IPS-15b (cell line): ENCODE results near the gene DCUN1D3.

Source experiments
- H3K27me3 ChIP-seq: one replicate; pipeline ENCODE4 v1.6.1; 2013; ENCODE audit warnings: low read length; ENCODE audit not compliant: control insufficient read depth, insufficient read depth
- H3K36me3 ChIP-seq: one replicate; pipeline ENCODE4 v1.6.1; 2013; ENCODE audit warnings: low read length; ENCODE audit not compliant: control insufficient read depth, insufficient read depth
- H3K4me1 ChIP-seq: one replicate; pipeline ENCODE4 v1.6.1; 2013; ENCODE audit warnings: mild to moderate bottlenecking, low read length; ENCODE audit not compliant: control insufficient read depth, insufficient read depth
- H3K4me3 ChIP-seq: one replicate; pipeline ENCODE4 v1.5.1; 2013; ENCODE audit warnings: low read depth, low read length
- H3K9ac ChIP-seq: one replicate; pipeline ENCODE4 v1.6.1; 2013; ENCODE audit warnings: low read depth, mild to moderate bottlenecking, low read length
- H3K9me3 ChIP-seq: one replicate; pipeline ENCODE4 v1.6.1; 2013; ENCODE audit warnings: mild to moderate bottlenecking, low read length; ENCODE audit not compliant: control insufficient read depth, insufficient read depth

DCUN1D3 gene

DNA sequence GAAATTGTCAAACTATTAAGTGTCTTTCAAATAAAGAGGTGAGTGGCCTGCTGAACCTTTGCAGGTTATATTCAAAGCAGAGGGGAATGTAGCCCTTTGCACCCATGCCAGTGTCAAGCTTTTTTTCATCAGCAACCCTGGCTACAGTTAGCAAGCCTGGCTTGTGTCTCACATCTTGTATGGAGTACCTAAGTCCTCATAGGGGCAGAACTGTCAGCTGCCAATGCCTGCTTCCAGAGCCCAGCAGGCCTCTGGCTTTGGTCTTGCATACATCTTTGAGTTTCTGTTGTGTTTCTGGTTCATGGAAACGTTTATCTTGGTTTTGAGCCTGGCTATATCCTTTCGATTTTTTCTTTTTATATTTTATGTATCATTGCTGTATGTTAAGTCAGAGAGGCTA lies 67.1 kb downstream of the DCUN1D3 start:
- H3K4me3 ChIP-seq, result no peak overlapping the region
- H3K9ac ChIP-seq, result no peak overlapping the region
- H3K4me1 ChIP-seq, result no peaks in the 10 kb centered on the region
- no peaks in the 10 kb centered on the region for H3K36me3 ChIP-seq
- no peaks in the 10 kb centered on the region for H3K9me3 ChIP-seq
- H3K27me3 ChIP-seq, result no peaks in the 10 kb centered on the region

DNA sequence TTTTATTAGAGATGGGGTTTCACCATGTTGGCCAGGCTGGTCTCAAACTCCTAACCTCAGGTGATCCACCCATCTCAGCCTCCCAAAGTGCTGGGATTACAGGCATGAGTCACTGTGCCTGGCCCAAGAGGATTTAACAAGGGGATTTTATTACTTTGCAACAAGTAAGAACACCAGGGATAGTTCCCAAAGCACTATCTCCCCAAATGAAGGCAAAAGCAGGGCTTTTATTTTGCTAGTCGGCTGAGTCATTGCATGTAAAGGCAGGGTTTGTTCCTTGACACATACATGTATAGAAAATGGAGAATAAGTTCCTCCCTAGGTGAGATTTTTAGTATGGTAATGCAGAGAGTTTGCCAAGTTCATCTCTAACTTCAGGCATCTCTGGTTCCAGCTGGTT lies 69.8 kb downstream of the DCUN1D3 start:
- Histone ChIP-seq H3K4me3 (no peak overlapping the region), H3K27me3 (no peaks in the 10 kb centered on the region), H3K4me1 (no peaks in the 10 kb centered on the region), H3K9me3 (no peaks in the 10 kb centered on the region), H3K9ac (no peak overlapping the region), H3K36me3 (no peaks in the 10 kb centered on the region)

DNA sequence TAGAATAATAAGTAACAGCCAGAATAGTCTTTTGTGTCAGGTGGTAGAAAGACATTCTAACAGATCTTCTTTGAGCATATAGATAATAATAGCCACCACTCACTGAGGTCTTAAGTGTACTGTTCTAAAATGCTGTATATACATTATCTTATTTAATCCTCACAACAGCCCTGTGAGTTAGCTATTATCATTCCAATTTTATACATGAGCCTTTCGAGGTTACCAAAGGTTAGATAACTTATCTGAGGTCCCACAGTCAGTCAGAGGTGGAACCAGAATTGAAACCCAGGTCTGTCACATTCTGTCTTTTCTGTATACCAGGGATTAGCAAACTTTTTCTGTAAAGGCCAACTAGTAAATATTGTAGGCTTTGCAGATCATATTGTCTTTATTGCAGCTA lies 70.6 kb downstream of the DCUN1D3 start:
- Histone ChIP-seq H3K4me1 (no peaks in the 10 kb centered on the region), H3K36me3 (no peaks in the 10 kb centered on the region), H3K27me3 (no peaks in the 10 kb centered on the region), H3K9me3 (no peaks in the 10 kb centered on the region), H3K9ac (no peak overlapping the region), H3K4me3 (no peak overlapping the region)

DNA sequence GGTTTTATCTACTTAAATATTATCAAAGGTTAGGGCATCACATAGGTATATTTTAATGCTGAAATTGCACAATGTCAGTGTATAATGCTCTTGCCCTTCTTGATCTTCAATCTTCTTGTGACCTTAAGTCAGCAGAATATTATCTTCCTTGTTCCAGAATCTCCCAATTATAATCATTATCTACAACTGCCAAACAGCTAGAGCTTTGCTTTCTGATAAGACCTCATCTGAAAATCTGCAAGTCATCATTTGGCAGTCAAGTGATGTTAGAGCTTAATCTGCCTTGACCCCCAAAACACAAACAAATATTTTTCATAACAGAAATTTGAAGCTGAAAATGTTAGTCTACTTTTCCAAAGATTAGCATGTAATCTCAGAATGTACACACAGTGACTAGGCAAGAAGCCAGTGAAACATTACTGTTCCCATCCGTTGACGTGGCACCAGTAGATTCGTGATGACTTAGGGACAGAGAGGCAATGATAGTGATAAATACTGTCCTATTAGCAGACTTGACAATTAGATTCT lies 74.1 kb downstream of the DCUN1D3 start:
- Histone ChIP-seq H3K36me3 (no peaks in the 10 kb centered on the region), H3K9ac (no peak overlapping the region), H3K27me3 (no peaks in the 10 kb centered on the region), H3K4me3 (no peak overlapping the region), H3K9me3 (no peaks in the 10 kb centered on the region), H3K4me1 (no peaks in the 10 kb centered on the region)

DNA sequence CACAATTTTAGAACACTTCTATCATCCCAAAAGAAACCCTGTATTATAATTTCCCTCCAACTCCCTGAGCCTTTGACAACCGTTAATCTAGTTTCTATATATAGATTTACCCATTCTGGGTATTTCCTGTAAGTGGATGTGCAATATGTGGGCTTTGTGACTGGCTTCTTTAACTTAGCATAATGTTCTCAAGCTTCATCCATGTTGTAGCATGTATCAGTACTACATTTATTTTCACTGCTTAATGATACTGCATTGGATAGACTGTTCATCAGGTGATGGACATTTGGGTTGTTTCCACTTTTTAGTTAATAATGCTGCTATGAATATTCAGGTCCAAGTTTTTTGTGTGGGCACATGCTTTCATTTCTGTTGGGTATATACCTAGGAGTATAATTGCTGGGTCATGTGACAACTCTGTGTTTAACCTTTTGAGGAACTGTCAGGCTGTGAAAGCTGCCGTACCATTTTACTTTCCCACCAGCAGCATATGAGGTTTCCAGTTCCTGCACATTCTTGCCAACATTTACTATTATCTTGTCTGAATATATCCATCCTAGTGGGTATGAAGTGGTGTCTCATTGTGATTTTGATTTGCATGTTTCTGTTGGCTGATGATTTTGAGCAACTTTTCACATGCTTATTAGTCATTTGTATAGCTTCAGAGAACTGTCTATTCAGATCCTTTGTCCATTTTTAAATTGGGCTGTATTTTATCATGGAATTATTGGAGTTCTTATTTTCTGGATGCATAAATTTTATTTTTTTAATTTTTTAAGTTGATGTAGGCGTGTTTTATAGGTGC lies 77.4 kb downstream of the DCUN1D3 start:
- Histone ChIP-seq H3K4me3 (no peak overlapping the region), H3K36me3 (no peaks in the 10 kb centered on the region), H3K9me3 (no peaks in the 10 kb centered on the region), H3K27me3 (no peaks in the 10 kb centered on the region), H3K4me1 (no peaks in the 10 kb centered on the region), H3K9ac (no peak overlapping the region)

DNA sequence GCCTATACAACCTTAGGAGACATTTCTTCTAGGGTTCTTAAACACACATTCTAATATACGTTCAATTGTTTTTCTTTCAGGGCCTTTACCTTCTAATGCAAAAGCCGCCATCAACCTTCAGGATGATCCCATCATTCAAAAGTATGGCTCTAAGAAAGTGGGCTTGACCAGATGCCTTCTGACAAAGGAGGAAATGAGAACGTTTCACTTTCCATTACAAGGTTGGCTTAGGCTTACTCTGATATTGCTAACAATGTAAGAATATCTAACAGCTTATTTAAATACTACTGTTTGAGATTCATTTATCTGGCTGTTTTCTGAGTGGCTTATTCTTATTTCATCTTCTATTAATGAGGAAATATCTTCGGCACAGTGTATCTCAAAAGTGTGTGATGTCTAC lies 78.5 kb downstream of the DCUN1D3 start:
- Histone ChIP-seq H3K4me3 (no peak overlapping the region), H3K9me3 (no peaks in the 10 kb centered on the region), H3K4me1 (no peaks in the 10 kb centered on the region), H3K9ac (no peak overlapping the region), H3K27me3 (no peaks in the 10 kb centered on the region), H3K36me3 (no peaks in the 10 kb centered on the region)

DNA sequence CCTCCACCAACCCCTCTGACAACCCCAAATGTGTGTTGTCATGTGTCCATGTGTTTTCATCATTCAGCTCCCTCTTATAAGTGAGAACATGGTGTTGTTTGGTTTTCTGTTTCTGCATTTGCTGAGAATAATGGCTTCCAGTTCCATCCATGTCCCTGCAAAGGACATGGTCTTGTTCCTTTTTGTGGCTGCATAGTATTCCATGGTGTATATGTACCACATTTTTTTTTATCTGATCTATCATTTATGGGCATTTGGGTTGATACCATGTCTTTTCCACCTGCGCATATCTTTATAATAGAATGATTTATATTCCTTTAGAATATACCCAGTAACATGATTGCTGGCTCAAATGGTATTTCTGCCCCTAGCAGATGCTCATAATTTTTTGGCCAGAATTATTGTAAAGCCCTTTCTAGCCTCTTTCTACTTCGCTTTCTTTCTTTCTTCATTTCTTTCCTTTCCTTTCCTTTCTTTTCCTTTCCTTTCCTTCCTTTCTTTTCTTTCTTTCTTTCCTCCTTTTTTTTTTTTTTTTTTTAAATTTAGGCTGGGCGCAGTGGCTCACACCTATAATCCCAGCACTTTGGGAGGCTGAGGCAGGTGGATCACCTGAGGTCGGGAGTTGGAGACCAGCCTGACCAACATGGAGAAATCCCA lies 81.1 kb downstream of the DCUN1D3 start:
- Histone ChIP-seq H3K9me3 (no peaks in the 10 kb centered on the region), H3K4me1 (no peaks in the 10 kb centered on the region), H3K36me3 (no peaks in the 10 kb centered on the region), H3K4me3 (no peak overlapping the region), H3K9ac (no peak overlapping the region), H3K27me3 (no peaks in the 10 kb centered on the region)

DNA sequence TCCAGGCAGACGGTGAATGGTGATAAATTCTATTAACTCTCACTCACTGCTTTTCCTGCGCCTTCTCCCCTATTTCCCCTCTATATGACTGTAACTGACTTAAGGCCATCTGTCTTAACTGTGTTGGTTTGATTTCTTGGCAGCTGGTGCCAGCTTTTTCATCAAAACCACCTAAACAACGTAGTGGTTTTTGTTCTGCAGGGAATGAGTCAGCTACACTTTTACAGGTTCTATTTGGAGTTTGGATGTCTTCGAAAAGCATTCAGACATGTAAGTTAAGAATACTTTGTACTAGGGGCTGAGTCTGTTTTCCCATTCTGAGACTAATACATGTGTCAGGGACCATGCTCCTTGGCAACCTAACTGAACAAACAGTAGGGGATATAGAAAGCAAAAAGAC lies 85.4 kb downstream of the DCUN1D3 start:
- no peak overlapping the region for H3K9ac ChIP-seq

DNA sequence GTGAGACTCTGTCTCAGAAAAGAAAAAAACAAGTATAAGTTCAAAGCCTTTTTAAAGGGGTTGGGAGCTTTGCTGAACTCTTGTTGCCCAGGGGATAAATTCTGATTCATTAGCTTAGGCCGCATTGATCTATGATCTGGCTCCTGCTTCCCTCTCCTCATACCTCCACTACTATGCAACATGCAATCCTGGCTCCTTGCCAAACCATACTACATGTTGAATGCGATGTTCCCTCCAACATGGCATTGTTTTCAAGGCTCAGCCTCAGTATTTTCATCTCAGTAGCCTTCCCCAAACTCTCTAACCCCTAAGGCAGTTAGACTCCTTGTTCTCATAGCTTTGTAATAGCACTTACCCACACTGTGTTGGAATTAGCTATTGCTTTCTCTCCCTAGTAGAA lies 87.6 kb downstream of the DCUN1D3 start:
- H3K36me3 ChIP-seq, result no peaks in the 10 kb centered on the region
- H3K9ac ChIP-seq, result no peak overlapping the region
- H3K4me3 ChIP-seq, result no peak overlapping the region
- H3K4me1 ChIP-seq, result no peaks in the 10 kb centered on the region
- no peaks in the 10 kb centered on the region for H3K27me3 ChIP-seq
- no peaks in the 10 kb centered on the region for H3K9me3 ChIP-seq

More for the DNA sequence above, 85.4 kb downstream of the DCUN1D3 start:
- Histone ChIP-seq H3K36me3 (no peaks in the 10 kb centered on the region), H3K4me1 (no peaks in the 10 kb centered on the region), H3K4me3 (no peak overlapping the region), H3K27me3 (no peaks in the 10 kb centered on the region), H3K9me3 (no peaks in the 10 kb centered on the region)

DNA sequence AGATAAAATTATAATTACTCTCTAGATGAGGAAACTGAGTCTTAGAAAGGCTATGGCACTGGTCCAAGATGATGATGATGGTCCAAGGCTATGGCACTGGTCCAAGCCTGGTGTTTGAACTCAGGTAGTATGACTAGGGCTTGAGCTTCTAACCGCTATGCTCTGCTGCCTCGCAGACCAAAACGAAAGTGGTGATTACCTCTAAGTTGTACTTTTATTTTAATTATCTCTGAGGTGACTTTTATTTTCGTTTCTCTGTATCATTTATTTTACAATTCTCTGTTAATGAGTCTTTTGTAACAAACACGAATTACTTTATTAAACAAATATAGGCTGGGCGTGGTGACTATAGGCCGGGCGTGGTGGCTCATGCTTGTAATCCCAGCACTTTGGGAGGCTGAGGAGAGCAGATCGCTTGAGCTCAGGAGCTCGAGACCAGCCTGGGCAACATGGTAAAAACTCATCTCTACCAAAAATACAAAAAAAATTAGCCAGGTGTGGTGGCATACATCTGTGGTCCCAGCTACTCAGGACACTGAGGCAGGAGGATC lies 88.2 kb downstream of the DCUN1D3 start:
- Histone ChIP-seq H3K4me1 (no peaks in the 10 kb centered on the region), H3K27me3 (no peaks in the 10 kb centered on the region), H3K4me3 (no peak overlapping the region), H3K9me3 (no peaks in the 10 kb centered on the region), H3K9ac (no peak overlapping the region), H3K36me3 (no peaks in the 10 kb centered on the region)

DNA sequence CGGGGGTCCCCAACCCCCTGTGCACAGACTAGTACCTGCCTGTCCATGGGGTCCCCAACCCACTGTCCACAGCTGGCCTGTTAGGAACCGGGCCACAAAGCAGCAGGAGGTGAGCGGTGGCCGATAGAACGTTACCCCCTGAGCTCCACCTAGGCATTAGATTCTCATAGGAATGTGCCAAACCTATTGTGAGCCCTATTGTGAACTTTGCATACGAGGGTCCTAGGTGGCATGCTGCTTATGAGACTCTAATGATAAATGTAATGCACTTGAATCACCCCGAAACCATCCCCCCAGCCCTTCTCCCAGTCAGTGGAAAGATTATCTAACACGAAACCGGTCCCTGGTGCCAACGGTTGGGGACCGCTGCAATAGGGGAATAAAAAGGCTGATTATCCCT lies 92.3 kb downstream of the DCUN1D3 start:
- Histone ChIP-seq H3K9ac (no peak overlapping the region), H3K36me3 (no peaks in the 10 kb centered on the region), H3K27me3 (no peaks in the 10 kb centered on the region), H3K9me3 (no peaks in the 10 kb centered on the region), H3K4me1 (no peaks in the 10 kb centered on the region), H3K4me3 (no peak overlapping the region)
